Keratinocyte (primary cell): Measurements from ENCODE around the gene GPS1. TPM values are rescaled to one million over a fixed set of nuclear protein-coding genes. Genes with fewer than 3 reads are reported as not detected.

Source experiments
- DNase-seq: peaks from one replicate; pipeline ENCODE4 v3.0.0-alpha.2; 2011; ENCODE audit warnings: low read depth, missing footprints, low spot score
- FAIRE-seq: peaks from 2 replicates; lab custom pipeline; 2011; peaks lifted over from hg19 to GRCh38; lab: Jason Lieb, UNC
- H2AFZ ChIP-seq: 2 replicates; pipeline ENCODE4 v1.6.0; 2012; ENCODE audit warnings: low read length, control low read depth, inconsistent platforms; ENCODE audit not compliant: control insufficient read depth
- H3K27ac ChIP-seq: 2 replicates; pipeline ENCODE4 v1.5.1; 2011; ENCODE audit warnings: low read length; ENCODE audit not compliant: control insufficient read depth, insufficient read depth
- H3K27me3 ChIP-seq: 3 replicates; pipeline ENCODE4 v1.6.0; 2011; ENCODE audit warnings: low read length; ENCODE audit not compliant: control insufficient read depth, insufficient read depth; ENCODE audit errors: extremely low read depth
- H3K36me3 ChIP-seq, 2 experiments: 2 replicates in 1 of 2; 3 replicates in 1 of 2; pipeline ENCODE4 v1.5.1; 2011; ENCODE audit warnings: low read length in 2 of 2, mild to moderate bottlenecking in 1 of 2; ENCODE audit not compliant: control insufficient read depth in 2 of 2, insufficient read depth in 2 of 2; ENCODE audit errors: extremely low read depth in 1 of 2
- H3K4me1 ChIP-seq: 3 replicates; pipeline ENCODE4 v1.5.1; 2011; ENCODE audit warnings: low read length; ENCODE audit not compliant: control insufficient read depth, insufficient read depth; ENCODE audit errors: extremely low read depth
- H3K4me2 ChIP-seq: 3 replicates; pipeline ENCODE4 v1.6.0; 2011; ENCODE audit warnings: low read depth, low read length; ENCODE audit not compliant: control insufficient read depth, insufficient read depth; ENCODE audit errors: extremely low read depth
- H3K4me3 ChIP-seq, 3 experiments: fragments of 200-600 bp in 1 of 3; sonication (generic) in 1 of 3; 2 replicates in 2 of 3; 3 replicates in 1 of 3; pipeline ENCODE4 v1.5.1; 2011 to 2016; ENCODE audit warnings: low read length in 3 of 3, mild to moderate bottlenecking in 3 of 3, control low read depth in 2 of 3, inconsistent platforms in 1 of 3, low read depth in 1 of 3, mixed read lengths in 1 of 3, mixed run types in 1 of 3, moderate library complexity in 1 of 3; ENCODE audit not compliant: control insufficient read depth in 2 of 3, insufficient read depth in 2 of 3; ENCODE audit errors: extremely low read depth in 1 of 3
- H3K79me2 ChIP-seq: 2 replicates; pipeline ENCODE4 v1.6.0; 2012; ENCODE audit warnings: low read length; ENCODE audit not compliant: control insufficient read depth, insufficient read depth
- H3K9ac ChIP-seq: 3 replicates; pipeline ENCODE4 v1.6.0; 2011; ENCODE audit warnings: low read length; ENCODE audit not compliant: control insufficient read depth, insufficient read depth; ENCODE audit errors: extremely low read depth
- H3K9me1 ChIP-seq: 3 replicates; pipeline ENCODE4 v1.6.0; 2011; ENCODE audit warnings: low read length; ENCODE audit not compliant: control insufficient read depth, insufficient read depth; ENCODE audit errors: extremely low read depth
- H3K9me3 ChIP-seq: 2 replicates; pipeline ENCODE4 v1.5.1; 2012; ENCODE audit warnings: low read depth, low read length; ENCODE audit not compliant: control insufficient read depth
- H4K20me1 ChIP-seq: 3 replicates; pipeline ENCODE4 v1.6.0; 2011; ENCODE audit warnings: low read length; ENCODE audit not compliant: control insufficient read depth, insufficient read depth; ENCODE audit errors: extremely low read depth
- EZH2 ChIP-seq: IDR thresholded peaks from one replicate; pipeline ENCODE4 v1.6.1; 2012; ENCODE audit warnings: inconsistent platforms, mild to moderate bottlenecking, low read length, moderate library complexity
- dilution Hi-C: fragments of 300-500 bp; cut with MboI; formaldehyde crosslinking; loops from one replicate; pipeline ENCODE4 v1.7.0; 2020; ENCODE audit warnings: low sequenced_read_pairs; ENCODE audit not compliant: extremely low pct_ligation_motif_present
- polyA plus RNA-seq, 5 experiments: library from polyadenylated mRNA; depleted of rRNA in 3 of 5; stranded (reverse) in 3 of 5; stranded (forward) in 1 of 5; unstranded in 1 of 5; fragments of >200 nt; gene quantifications; 1 replicate in 1 of 5; 2 replicates in 3 of 5; 3 replicates in 1 of 5; pipeline versions ENCODE4 v1.2.1 to v1.2.3, GENCODE V29; 2011 to 2012; ENCODE audit warnings: missing spikeins in 2 of 5, low read depth in 1 of 5, low replicate concordance in 1 of 5
- TF ChIP-seq, protein P1 (sequence below), 3 experiments: IDR thresholded peaks in 1 of 3; conservative IDR thresholded peaks in 1 of 3; optimal IDR thresholded peaks in 1 of 3; 2 replicates in 2 of 3; 3 replicates in 1 of 3; pipeline versions ENCODE3 to v1.5.1; 2011; ENCODE audit warnings: low read length in 3 of 3, mild to moderate bottlenecking in 3 of 3, moderate library complexity in 2 of 3, control low read depth in 1 of 3, inconsistent platforms in 1 of 3; ENCODE audit not compliant: insufficient read depth in 2 of 3; ENCODE audit errors: extremely low read depth in 1 of 3

Gene GPS1
- polyA plus RNA-seq, 1 donor (not counting 4 experiments of a cell fraction or from before 2014, with no cell fraction given) = 60.4 TPM

DNA sequence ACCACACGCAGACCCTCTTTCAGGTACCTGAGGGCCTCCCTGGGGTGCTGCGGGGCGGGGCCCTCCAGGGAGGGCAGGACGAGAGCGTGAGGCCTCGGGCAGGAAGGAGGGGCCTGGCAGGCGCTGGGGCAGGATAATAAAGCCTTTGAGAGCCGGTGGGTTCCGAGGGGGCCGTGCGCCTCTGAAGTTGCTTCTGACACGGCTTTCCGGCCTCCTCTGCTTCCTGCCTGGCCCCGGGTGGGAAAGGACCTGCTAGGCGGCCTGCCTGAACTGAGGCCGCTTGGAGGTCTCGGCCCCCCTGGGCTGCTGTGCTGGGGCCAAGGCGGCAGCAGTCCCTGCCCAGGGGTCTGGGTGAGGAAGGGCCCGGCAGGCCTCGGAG, 39.4 kb upstream of the GPS1 start:
- dilution Hi-C loops = no loop called here
- Histone ChIP-seq H3K27ac (no peak overlapping the region), H3K4me2 (no peak overlapping the region)

DNA sequence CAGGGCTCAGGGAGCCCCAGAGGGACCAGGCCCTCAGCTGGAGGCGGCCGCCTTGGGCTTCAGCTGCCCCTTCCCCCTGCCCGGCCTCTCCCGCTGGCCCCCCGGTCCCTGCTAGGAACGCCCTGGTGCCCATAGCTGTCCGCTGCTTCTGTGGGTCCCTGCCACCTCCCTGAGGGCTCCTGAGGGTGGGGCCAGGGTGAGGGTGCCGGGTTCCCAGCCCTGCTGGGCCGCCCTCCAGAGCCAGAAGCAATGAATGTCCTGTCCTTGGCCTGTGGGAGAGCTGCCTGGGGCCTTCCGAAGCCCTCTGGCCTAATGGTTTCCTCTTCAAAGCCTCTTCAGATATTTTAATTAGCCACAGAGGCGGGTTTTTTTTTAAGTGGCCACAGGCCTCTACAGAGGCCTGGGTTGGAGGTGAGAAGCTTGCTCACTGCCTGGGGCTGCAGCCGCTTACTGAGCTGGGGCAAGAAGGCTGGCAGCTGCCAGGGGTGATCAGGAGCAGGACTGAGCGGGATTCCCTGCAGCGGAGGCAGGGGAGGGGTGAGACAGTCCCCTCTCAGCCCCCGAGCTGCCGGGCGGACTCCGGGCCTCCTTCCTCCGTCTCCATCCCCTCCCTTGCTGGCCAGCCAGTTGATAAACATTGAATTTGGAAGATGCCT, 38.9 kb upstream of the GPS1 start:
- H3K4me1 ChIP-seq = peaks cover 18% of the 10 kb centered on the region
- dilution Hi-C loops = no loop called here
- H3K36me3 ChIP-seq = no peaks in the 10 kb centered on the region
- no peaks in the 10 kb centered on the region for H3K79me2 ChIP-seq
- H3K4me2 ChIP-seq = no peak overlapping the region
- H2AFZ ChIP-seq = no peak overlapping the region
- DNase-seq = no peak
- H3K27me3 ChIP-seq = no peaks in the 10 kb centered on the region
- FAIRE-seq = no peak
- H3K9me1 ChIP-seq = no peaks in the 10 kb centered on the region
- no peak overlapping the region for H3K27ac ChIP-seq
- no peak overlapping the region for H3K4me3 ChIP-seq
- peak overlapping the region; percentile 9 for H3K9ac ChIP-seq
- no peaks in the 10 kb centered on the region for H4K20me1 ChIP-seq
- H3K9me3 ChIP-seq = no peaks in the 10 kb centered on the region
- no peak for TF ChIP-seq EZH2
- TF ChIP-seq, protein P1, sequence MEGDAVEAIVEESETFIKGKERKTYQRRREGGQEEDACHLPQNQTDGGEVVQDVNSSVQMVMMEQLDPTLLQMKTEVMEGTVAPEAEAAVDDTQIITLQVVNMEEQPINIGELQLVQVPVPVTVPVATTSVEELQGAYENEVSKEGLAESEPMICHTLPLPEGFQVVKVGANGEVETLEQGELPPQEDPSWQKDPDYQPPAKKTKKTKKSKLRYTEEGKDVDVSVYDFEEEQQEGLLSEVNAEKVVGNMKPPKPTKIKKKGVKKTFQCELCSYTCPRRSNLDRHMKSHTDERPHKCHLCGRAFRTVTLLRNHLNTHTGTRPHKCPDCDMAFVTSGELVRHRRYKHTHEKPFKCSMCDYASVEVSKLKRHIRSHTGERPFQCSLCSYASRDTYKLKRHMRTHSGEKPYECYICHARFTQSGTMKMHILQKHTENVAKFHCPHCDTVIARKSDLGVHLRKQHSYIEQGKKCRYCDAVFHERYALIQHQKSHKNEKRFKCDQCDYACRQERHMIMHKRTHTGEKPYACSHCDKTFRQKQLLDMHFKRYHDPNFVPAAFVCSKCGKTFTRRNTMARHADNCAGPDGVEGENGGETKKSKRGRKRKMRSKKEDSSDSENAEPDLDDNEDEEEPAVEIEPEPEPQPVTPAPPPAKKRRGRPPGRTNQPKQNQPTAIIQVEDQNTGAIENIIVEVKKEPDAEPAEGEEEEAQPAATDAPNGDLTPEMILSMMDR (optimal IDR thresholded peaks at IDR 0.05 in 1 of 3, IDR thresholded peaks at IDR 0.05 in 1 of 3, conservative IDR thresholded peaks at IDR 0.05 in 1 of 3; ENCODE audit: extremely low read depth in 1 of 3, insufficient read depth in 2 of 3, low read length in 3 of 3) = no peak

More for the DNA sequence above, 39.4 kb upstream of the GPS1 start:
- TF ChIP-seq, protein P1 (optimal IDR thresholded peaks at IDR 0.05 in 1 of 3, IDR thresholded peaks at IDR 0.05 in 1 of 3, conservative IDR thresholded peaks at IDR 0.05 in 1 of 3; ENCODE audit: extremely low read depth in 1 of 3, insufficient read depth in 2 of 3, low read length in 3 of 3) = no peak
- no peak for TF ChIP-seq EZH2
- Histone ChIP-seq H3K36me3 (no peaks in the 10 kb centered on the region), H3K79me2 (no peaks in the 10 kb centered on the region), H3K4me3 (no peak overlapping the region), H3K9me1 (no peaks in the 10 kb centered on the region), H3K4me1 (peaks cover 18% of the 10 kb centered on the region), H2AFZ (no peak overlapping the region), H4K20me1 (no peaks in the 10 kb centered on the region), H3K27me3 (no peaks in the 10 kb centered on the region), H3K9me3 (no peaks in the 10 kb centered on the region), H3K9ac (no peak overlapping the region)
- no peak for DNase-seq
- FAIRE-seq = no peak
